Activated T-helper 1 cell treated with anti-CD3 and anti-CD28 coated beads, Interleukin-12 subunit alpha, Interleukin-12 subunit beta, Interleukin-2, Interleukin-4 antibody, amounts not matched to agents 30 ng/mL and 10 ng/mL and 1 ng/mL, durations not matched to agents 14 hours and 24 hours and 36 hours (primary cell): ENCODE data around the gene CCL4L2. TPM values are rescaled to one million over a fixed set of nuclear protein-coding genes. Genes with fewer than 3 reads are reported as not detected.
"Not testable (repeated sequence)": the region's sequence is repeated elsewhere in the genome, so short reads cannot be mapped to it uniquely, and the experiment has no call there.

Experiments
- DNase-seq: peaks from one replicate; pipeline ENCODE4 v3.0.0; 2021; ENCODE audit warnings: low spot score
- H3K27ac Mint-ChIP-seq: one replicate; pipeline ENCODE4 v1.8.0; 2021; ENCODE audit warnings: mild to moderate bottlenecking, mixed read lengths
- H3K27me3 Mint-ChIP-seq: one replicate; pipeline ENCODE4 v1.8.0; 2022; ENCODE audit warnings: mild to moderate bottlenecking, moderate library complexity, mixed read lengths; ENCODE audit not compliant: insufficient read depth
- H3K36me3 Mint-ChIP-seq: one replicate; pipeline ENCODE4 v1.8.0; 2021; ENCODE audit warnings: low read depth, mixed read lengths
- H3K4me1 Mint-ChIP-seq: one replicate; pipeline ENCODE4 v1.8.0; 2021; ENCODE audit warnings: low read depth, mixed read lengths
- H3K4me3 Mint-ChIP-seq: one replicate; pipeline ENCODE4 v1.8.0; 2021; ENCODE audit warnings: mild to moderate bottlenecking, moderate library complexity, mixed read lengths
- H3K9me3 Mint-ChIP-seq: one replicate; pipeline ENCODE4 v1.8.0; 2021; ENCODE audit warnings: mixed read lengths
- intact Hi-C: fragments of 100-400 bp; cut with micrococcal nuclease; formaldehyde crosslinking; loops from one replicate; pipeline ENCODE4 v1.15.1; 2024
- total RNA-seq: library from RNA; stranded (reverse); gene quantifications from 2 replicates; pipeline ENCODE4 v1.2.3, GENCODE V29; 2022

Gene CCL4L2
- 46.9 and 48.4 TPM in 2 replicates for total RNA-seq

DNA sequence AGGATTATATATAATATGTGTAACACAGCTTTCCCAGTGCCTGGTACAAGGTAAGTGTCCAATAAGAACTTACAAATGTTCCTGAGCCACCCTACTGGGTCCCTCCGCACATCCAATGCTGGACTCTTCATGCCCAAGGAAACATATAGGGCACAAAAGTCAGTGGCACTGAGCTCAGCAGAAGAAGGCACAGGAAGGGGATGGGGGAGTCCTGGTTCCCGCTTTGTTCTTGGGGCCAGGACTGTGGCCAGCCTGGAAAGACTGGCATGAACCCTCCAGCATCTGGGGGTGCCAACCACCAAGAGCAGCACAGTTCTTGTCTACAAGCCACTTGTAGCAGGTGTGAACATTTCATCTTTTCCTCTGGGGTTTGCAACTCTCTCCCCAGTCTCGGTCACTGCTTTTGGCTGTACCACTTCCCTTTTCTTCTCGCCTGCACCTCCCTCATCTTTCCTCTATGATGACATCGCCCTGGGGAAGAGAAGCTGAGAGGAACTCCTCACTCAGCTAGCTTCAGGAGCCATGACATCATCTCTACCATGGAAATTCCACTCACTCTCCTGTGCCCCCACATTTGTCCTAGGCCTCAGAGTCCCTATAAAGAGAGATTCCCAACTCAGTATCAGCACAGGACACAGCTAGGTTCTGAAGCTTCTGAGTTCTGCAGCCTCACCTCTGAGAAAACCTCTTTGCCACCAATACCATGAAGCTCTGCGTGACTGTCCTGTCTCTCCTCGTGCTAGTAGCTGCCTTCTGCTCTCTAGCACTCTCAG, at the start of gene CCL4L2:
Gene CCL4L2 (plus strand): TSS at position 625 of the 773 bp plus-strand sequence.
- H3K9me3 Mint-ChIP-seq, intact Hi-C loops, H3K36me3 Mint-ChIP-seq, DNase-seq, H3K27ac Mint-ChIP-seq: not testable (repeated sequence)
- peaks cover 27% of the 10 kb centered on the region for H3K27me3 Mint-ChIP-seq
- peak within 1 kb of the TSS; percentile 32 for H3K4me3 Mint-ChIP-seq
- H3K4me1 Mint-ChIP-seq: peaks cover 18% of the 10 kb centered on the region

GRCh38 chr17:36168836-36169235, 42.0 kb upstream of the CCL4L2 start:
- H3K36me3 Mint-ChIP-seq, intact Hi-C loops, H3K27me3 Mint-ChIP-seq, DNase-seq, H3K4me1 Mint-ChIP-seq, H3K27ac Mint-ChIP-seq, H3K9me3 Mint-ChIP-seq, H3K4me3 Mint-ChIP-seq: not testable (repeated sequence)

- intact Hi-C loops, DNase-seq, H3K9me3 Mint-ChIP-seq, H3K4me1 Mint-ChIP-seq, H3K27me3 Mint-ChIP-seq, H3K27ac Mint-ChIP-seq, H3K36me3 Mint-ChIP-seq, H3K4me3 Mint-ChIP-seq: not testable (repeated sequence)
Measured at GRCh38 chr17:36176536-36176935, 34.3 kb upstream of the CCL4L2 start, which contains the start of gene TBC1D3B. Gene TBC1D3B, minus strand, starts transcription at chr17:36176636. Its CDS starts 1,586 bp downstream, at chr17:36175050.

DNA sequence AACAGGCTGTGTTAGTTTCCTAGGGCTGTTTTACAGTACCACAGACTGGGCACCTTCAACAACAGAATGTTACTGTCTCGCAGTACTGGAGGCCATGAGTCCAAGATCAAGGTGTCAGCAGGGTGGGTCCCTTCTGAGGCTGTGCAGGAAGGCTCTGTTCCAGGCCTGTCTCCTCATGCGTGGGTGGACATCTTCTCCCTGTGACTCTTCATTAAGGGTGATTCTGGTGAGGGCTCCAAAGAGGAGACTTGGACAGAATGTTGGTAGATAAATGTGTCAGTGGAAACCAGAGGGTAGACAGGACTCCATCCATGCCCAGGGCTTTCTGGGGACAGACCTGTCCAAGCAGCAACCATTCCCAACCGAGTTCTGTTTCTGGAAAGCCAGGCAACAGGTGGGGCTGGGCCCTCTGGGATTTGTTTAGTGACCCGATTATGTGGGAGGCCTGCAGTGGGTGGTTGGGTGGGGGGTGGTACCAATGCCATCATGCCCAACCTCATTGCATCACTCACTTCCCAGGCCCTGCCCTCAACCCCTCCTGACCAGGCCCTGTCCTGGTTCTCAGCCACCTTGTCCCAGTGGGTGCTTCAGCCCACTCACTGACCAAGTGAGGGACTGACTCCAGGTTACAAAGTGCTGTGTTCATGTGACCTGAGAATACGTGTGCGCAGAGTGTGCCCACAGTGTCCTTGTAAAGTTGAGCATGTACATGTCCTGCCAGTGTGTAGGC, 29.3 kb upstream of the CCL4L2 start:
- H3K36me3 Mint-ChIP-seq, DNase-seq, H3K4me3 Mint-ChIP-seq, H3K4me1 Mint-ChIP-seq, H3K9me3 Mint-ChIP-seq, intact Hi-C loops, H3K27ac Mint-ChIP-seq: not testable (repeated sequence)
- peaks cover 34% of the 10 kb centered on the region for H3K27me3 Mint-ChIP-seq

GRCh38 chr17:36182176-36183000, 28.5 kb upstream of the CCL4L2 start:
- no peak overlapping the region for H3K4me3 Mint-ChIP-seq
- no peaks in the 10 kb centered on the region for H3K9me3 Mint-ChIP-seq
- H3K36me3 Mint-ChIP-seq: no peaks in the 10 kb centered on the region
- intact Hi-C loops: no loop called here
- H3K27ac Mint-ChIP-seq: no peak overlapping the region
- DNase-seq: no peak
- peaks cover 38% of the 10 kb centered on the region for H3K27me3 Mint-ChIP-seq
- H3K4me1 Mint-ChIP-seq: no peaks in the 10 kb centered on the region

GRCh38 chr17:36183001-36183971, 27.6 kb upstream of the CCL4L2 start:
- intact Hi-C loops: no loop called here
- DNase-seq: no peak
- Mint-ChIP-seq H3K4me3 (no peak overlapping the region), H3K27ac (no peak overlapping the region), H3K4me1 (peaks cover 8% of the 10 kb centered on the region), H3K27me3 (peaks cover 43% of the 10 kb centered on the region), H3K9me3 (no peaks in the 10 kb centered on the region), H3K36me3 (no peaks in the 10 kb centered on the region)

- H3K27ac Mint-ChIP-seq: no peak overlapping the region
- peaks cover 43% of the 10 kb centered on the region for H3K27me3 Mint-ChIP-seq
- H3K9me3 Mint-ChIP-seq: no peaks in the 10 kb centered on the region
- DNase-seq: no peak
- H3K4me1 Mint-ChIP-seq: peaks cover 17% of the 10 kb centered on the region
- no peaks in the 10 kb centered on the region for H3K36me3 Mint-ChIP-seq
- intact Hi-C loops: no loop called here
- no peak overlapping the region for H3K4me3 Mint-ChIP-seq
Measured at GRCh38 chr17:36184023-36184765, 26.7 kb upstream of the CCL4L2 start.

DNA sequence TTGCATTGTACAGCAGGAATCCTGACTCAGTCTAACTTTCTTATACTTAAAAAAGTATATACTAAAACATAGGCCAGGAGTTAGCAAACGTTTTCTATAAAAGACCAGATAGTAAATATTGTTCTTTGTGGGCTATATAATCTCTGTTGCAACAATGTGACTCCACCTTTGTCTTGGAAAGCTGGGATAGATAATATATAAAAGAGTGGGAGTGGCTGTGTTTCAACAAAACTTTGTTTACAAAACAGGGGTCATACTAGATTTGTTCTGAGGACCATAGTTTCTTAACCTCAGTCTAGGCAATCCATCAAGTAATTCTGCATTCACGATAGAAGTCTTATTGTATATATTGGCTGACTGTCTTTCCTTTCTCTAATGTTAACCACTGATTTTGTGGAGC, 25.4 kb upstream of the CCL4L2 start:
- intact Hi-C loops: no loop called here
- no peak overlapping the region for H3K4me3 Mint-ChIP-seq
- no peaks in the 10 kb centered on the region for H3K9me3 Mint-ChIP-seq
- H3K36me3 Mint-ChIP-seq: no peaks in the 10 kb centered on the region
- peaks cover 22% of the 10 kb centered on the region for H3K4me1 Mint-ChIP-seq
- peaks cover 41% of the 10 kb centered on the region for H3K27me3 Mint-ChIP-seq
- no peak for DNase-seq
- no peak overlapping the region for H3K27ac Mint-ChIP-seq

GRCh38 chr17:36186810-36187763, 23.8 kb upstream of the CCL4L2 start:
- intact Hi-C loops, H3K4me3 Mint-ChIP-seq, H3K9me3 Mint-ChIP-seq, H3K27ac Mint-ChIP-seq, H3K36me3 Mint-ChIP-seq, DNase-seq: not testable (repeated sequence)
- Mint-ChIP-seq H3K27me3 (peaks cover 32% of the 10 kb centered on the region), H3K4me1 (peaks cover 24% of the 10 kb centered on the region)

- H3K9me3 Mint-ChIP-seq, DNase-seq, H3K4me3 Mint-ChIP-seq, intact Hi-C loops, H3K27ac Mint-ChIP-seq, H3K36me3 Mint-ChIP-seq: not testable (repeated sequence)
- Mint-ChIP-seq H3K4me1 (peaks cover 29% of the 10 kb centered on the region), H3K27me3 (peaks cover 25% of the 10 kb centered on the region)
Measured at GRCh38 chr17:36187943-36188665, 22.8 kb upstream of the CCL4L2 start.
